ENCODE measurements around the gene EDC3.
"Not testable (repeated sequence)": the region's sequence is repeated elsewhere in the genome, so short reads cannot be mapped to it uniquely, and the experiment has no call there.

Gene EDC3

DNA sequence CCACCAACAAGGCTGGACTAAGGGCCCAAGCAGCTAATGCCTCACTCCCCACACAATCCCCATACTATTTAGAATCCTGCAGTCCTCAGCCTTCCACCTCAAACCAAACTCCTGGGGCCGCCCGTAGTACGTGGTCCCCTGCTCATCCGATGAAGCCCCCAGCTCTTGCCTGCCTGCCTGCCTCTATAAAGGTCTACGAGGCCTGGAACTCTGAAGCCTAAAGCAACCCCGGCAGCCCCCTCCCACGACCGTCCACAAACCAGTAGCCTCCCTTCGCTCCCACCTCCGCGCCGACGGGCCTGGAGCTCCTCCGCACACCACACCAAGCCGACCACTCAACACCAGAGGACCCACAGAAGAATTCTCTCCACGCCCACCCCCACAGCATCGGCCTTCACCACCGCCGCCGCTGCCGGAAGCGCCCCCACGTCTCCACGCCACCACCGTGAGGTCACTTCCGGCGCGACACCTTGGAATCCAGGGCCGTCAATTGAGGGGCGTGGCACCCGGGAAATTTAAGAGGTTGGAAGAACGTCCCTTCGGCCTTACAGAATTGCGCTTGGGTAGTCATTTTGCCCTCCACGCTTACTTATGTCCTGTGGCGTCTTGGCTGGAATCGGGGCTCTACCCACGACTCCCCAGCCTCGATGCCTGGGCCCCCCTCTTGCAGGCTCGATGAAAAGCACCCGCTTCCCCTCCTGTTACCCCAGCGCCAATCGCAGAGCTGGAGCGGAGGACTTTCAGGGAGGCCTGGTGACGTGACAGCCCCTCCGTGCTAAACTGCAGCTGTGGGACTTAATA is at the start of gene EDC3:
EDC3 (minus strand) TSS at position 428 of the 801 bp plus-strand sequence. CDS start 20,900 bp downstream, outside the sequence.
- DNase-seq, result peak; percentile 65

GRCh38 chr15:74742422-74742821 is 46.6 kb upstream of the EDC3 start:
- no peak for DNase-seq

- not testable (repeated sequence) for DNase-seq
Measured at GRCh38 chr15:74738239-74738638, 42.4 kb upstream of the EDC3 start.

DNA sequence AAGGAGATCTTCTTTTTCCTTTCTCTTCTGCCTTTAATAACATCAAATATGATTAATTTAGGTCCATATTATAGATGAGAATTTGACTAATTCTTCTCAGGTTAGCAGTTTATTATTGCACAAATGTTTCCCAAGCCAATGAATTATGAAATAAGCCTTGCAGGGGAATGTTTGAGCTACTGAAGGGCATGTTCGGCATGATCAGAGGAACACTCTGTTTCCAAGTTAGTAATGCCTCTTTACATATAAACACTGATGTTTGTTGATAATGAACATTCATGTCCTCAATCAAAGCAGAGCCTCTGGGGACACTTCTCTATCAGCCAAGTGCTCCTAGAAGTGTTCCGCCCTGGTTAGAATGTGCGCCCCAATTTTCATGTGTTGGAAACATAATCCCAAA is 39.5 kb upstream of the EDC3 start:
- DNase-seq, result no peak

DNA sequence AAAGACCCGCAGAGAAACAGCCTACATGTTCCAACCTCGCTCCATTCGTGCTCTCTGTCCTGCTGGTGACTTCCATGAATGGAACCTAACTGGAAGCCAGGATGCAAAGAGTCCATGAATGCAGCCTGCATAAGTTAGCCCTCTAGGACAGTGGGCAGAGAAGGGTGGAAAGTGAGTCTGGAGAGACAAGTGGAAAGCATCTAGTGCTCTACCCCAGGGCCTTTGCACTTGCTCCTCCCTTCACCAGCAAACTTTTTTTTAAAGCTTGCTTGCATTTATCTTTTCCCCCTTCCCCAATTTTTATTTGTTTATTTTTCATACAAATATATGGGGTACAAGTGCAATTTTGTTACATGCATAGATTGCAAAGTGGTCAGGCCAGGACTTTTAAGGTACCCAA is 37.4 kb upstream of the EDC3 start:
- no peak for DNase-seq

DNA sequence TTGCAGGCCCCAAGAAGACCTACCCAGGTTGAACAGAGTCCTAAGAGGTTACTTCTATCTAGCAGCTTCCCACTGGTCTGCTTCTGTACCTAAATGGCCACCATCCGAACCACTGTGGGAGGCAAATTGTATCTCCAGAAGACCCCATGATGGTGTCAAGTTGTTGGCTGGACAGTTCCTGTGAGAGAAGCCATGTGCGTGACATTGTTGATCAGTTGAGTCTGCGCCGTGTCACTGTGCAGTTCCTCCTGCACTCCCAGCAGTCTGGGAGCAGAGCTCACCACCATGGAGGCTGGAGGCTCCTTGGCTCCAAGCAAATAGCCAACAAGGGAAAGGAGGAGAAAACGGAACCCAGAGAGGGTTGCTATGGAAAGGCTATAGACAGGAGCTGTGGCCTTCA is 37.0 kb upstream of the EDC3 start:
- DNase-seq, result no peak

DNA sequence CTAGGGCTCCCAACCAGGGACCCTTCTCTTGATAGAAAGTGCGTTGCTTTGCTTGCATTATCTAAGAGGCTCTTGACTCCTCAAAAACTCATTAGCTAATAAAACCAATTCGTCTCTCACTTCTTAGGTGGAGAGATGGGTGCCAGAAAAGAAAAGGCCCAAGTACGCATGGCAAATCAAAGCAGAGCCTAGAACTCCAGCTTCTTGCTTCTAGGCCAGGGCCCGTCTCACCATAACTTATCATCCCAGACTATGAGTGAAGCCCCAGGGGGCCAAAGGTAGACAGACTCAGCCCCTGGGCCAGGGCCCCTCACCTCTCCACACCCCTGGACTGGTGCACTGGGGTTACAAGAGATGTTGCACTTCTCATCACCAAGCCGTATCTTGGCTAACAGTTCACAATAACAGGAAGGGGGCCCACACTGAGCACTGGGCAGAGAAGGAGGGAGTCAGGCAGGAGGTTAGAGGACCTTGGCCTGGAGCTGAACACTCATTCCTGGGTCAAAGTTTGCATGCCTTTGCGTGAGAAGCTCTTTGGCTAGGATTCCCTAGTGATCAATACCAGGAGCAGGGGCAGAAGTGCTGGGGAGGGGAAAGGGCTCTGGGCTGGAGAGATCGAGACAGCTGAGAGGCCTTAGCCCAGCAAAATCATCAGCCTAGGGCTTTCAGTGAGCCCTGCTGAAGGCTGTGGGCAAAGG is 34.9 kb upstream of the EDC3 start:
- DNase-seq, result no peak

- not testable (repeated sequence) for DNase-seq
Measured at GRCh38 chr15:74729372-74729771, 33.5 kb upstream of the EDC3 start.

- DNase-seq, result not testable (repeated sequence)
Measured at GRCh38 chr15:74728699-74729098, 32.9 kb upstream of the EDC3 start.

DNA sequence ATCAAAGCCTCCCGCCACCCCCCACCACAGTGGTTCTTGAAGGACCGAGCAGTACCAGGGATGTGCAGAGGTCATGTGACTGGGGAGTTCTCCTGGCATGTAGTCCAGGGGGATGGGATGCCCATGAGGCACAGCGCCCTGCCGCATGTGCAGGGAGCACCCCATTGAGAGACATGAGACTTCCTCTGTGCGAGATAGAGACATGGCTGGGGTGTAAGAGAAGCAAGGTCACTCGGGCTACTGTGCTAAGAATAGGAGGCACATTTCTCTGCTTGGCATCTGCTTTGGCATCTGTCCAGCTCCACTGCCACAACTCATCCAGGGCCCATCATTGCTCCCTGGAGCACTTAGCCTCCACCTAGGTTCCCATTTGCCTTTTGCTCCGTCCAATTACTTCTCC is 31.9 kb upstream of the EDC3 start:
- no peak for DNase-seq

- DNase-seq, result no peak
Measured at GRCh38 chr15:74726774-74727164, 30.9 kb upstream of the EDC3 start.

DNA sequence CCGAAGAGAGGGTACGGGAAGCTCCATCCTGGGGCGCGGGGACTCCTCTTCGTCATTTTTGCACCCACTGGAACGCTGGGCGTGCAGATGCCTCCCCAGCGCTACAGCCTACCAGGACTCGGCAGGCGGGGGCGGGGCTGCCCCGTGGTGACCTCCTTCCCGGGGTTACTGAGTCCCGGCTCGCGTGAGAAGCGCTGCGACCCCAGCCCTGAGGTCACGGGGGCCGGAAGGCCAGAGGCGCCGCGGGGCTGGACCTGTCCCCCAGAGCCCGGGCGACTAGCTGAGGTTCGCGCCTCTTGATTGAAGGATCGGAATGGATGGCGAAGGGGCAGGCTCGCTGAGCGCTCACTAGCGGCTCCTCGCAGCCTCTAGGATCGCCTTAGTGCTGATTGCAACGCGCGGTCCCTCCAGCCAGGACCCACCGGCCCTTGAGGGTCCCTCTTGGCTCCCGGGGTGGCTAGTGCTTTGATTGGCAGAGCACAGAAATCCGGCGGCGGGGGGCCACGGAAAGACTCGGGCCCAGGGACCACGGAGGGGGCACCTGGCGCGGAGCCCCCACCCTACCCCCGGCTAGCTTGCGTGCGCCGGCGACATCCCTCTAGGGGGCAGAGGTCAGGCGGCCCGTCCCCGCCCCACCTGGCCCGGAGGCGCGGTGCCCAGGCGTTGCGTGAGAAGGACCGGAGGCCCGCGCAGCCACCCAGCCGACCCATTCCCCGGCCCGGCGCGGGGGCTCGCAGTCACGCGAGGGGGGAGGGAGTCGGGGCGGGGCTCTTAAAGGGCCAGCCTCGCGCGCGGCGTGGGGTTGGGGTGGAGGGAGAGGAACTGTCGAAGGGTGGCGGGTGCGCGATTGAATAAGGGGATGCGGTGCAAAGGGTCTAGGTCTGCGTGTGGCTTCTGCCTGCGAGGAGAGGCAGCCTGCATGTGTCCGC is 30.3 kb upstream of the EDC3 start:
- DNase-seq, result no peak

- peak; percentile 42 for DNase-seq
Measured at GRCh38 chr15:74725225-74725774, 29.5 kb upstream of the EDC3 start, which contains the start of gene CYP1A1. Gene CYP1A1 (minus strand): TSS chr15:74725528. CDS start chr15:74723097, 2,431 bp downstream.

GRCh38 chr15:74724570-74725224 is 28.9 kb upstream of the EDC3 start:
- DNase-seq, result no peak

DNA sequence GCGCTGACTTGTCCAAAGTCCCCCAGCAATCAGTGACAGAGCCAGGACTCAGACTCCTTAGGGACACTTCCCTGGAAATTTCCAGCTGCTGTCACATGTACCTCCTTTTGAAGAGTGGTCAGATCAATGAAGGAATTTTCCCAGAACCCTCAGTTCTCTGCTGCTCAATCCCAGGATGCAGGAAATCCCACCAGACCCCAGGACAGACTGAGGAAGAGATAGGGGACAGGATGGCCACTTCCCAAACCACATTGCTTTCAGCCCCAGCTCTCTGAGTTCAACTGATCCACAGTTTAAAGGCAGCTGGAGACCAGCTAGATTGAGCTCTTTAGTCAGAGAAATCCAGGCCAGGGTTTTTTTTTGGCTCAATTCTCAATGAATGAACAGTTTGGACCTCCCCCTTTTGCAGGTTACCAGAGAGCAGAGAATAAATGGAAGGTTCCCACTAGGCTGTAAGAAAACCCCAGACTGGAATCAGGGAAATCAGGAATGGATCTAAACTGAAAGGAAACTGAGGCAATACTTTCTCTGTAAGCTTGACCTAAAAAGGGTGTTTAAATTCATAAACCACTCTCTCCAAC is 28.0 kb upstream of the EDC3 start:
- no peak for DNase-seq

DNA sequence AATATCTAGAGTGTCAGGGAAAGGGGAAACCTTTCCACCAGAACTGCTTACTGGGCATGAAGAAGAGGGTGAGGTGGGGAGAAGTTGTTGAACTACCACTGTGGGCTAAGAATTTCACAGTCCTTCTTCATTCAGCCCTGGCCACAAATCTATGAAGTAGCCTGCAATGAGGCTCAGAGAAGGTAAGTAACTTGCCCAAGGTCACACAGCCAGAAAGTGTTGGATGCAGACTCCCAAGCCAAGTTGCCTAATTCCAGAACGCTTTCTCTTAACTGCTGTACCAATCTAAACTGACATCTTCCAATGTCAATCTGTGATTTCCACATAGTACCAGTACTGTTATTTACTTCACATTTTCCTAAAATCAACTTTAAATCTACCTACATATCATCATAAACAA is 27.4 kb upstream of the EDC3 start:
- DNase-seq, result no peak

- no peak for DNase-seq
Measured at GRCh38 chr15:74722591-74722990, 26.8 kb upstream of the EDC3 start.

DNA sequence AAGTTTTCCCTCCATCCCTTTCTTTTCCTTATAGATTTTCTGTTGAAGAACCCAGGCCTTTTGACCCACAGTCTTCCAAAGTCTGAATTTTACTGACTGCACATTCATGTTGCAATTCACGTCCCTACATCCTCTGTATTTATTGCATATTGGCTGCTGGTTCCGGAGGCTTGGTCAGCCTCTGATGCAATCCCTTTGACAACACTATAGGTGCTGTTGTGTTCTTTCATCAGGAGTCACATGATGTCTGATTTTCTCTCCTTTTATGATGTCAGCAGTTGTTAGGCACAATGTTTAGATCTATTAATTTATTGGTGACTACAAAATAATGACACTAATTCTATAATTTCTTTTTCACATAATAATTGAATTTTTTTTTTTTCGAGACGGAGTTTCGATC is 20.8 kb upstream of the EDC3 start:
- DNase-seq, result no peak

DNA sequence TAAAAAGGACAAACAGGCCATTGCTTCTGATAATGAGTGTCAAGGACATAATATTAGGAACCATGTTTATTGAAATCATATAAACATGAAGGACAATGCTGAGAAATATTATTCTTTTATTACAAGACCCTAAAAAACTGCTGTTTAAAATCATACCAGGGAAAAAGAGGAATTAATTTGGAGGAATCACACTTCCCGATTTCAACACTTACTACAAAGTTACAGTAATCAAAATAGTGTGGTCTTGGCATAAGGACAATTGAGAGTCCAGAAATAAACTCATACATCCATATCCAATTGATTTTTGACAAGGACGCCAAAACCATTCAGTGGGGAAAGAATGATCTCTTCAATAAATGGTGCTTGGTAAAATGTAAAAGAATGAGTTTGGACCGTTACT is 16.5 kb upstream of the EDC3 start:
- DNase-seq, result no peak

DNA sequence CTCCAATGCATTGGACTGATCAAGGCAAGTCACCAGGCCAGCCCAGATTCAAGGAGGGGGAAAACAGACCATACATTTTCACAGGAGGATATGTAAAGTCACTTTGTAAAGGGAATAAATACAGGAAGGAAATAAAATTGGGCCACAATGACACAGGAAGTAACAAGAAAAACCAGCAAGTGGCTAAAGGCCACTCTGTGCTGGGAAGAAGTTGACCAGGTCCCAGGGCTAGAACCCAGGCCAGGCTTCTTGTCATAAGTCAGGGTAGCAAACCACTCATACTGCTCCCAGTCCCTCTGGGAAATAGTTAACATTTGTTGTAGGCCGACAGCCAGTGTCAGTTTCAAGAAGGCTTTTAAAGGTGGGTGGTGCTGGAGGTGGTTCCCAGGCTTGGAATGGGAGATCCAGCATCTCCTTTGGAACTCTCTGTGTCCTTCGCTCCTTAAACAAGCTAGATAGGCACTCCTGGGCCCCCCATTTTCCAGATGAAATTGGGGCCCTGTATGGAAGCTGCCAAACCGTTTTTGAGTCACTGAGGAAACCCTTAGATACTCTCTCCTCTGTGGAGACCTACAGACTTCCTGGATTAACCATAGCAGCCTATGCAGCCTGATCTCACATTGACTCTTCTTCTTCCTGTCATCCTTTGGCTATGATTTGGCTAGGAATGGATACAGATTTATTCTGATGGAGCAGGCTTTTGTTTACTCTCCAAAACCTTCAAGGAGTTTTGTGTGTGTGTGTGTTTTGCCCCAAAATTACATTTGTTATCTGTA is 14.7 kb upstream of the EDC3 start:
- DNase-seq, result no peak

- DNase-seq, result no peak
Measured at GRCh38 chr15:74709892-74710291, 14.1 kb upstream of the EDC3 start.

All from NCI-H1048 (cell line).